Measurements from ENCODE around the gene TMEM156.
"Not testable (repeated sequence)": the region's sequence is repeated elsewhere in the genome, so short reads cannot be mapped to it uniquely, and the experiment has no call there.

The TMEM156 gene

GRCh38 chr4:38964942-38965775 is 67.0 kb downstream of the TMEM156 start:
- no peaks in the 10 kb centered on the region for H3K9me3 ChIP-seq
- no peaks in the 10 kb centered on the region for H3K36me3 ChIP-seq
- H3K27me3 ChIP-seq = no peaks in the 10 kb centered on the region
- no peak overlapping the region for H3K4me3 ChIP-seq (ENCODE audit: low read depth in 1 of 2, low read length in 1 of 2)
- TF ChIP-seq, protein P1, sequence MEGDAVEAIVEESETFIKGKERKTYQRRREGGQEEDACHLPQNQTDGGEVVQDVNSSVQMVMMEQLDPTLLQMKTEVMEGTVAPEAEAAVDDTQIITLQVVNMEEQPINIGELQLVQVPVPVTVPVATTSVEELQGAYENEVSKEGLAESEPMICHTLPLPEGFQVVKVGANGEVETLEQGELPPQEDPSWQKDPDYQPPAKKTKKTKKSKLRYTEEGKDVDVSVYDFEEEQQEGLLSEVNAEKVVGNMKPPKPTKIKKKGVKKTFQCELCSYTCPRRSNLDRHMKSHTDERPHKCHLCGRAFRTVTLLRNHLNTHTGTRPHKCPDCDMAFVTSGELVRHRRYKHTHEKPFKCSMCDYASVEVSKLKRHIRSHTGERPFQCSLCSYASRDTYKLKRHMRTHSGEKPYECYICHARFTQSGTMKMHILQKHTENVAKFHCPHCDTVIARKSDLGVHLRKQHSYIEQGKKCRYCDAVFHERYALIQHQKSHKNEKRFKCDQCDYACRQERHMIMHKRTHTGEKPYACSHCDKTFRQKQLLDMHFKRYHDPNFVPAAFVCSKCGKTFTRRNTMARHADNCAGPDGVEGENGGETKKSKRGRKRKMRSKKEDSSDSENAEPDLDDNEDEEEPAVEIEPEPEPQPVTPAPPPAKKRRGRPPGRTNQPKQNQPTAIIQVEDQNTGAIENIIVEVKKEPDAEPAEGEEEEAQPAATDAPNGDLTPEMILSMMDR (IDR thresholded peaks at IDR 0.05) = no peak
- H3K4me1 ChIP-seq (ENCODE audit: control insufficient read depth in 1 of 2, insufficient read depth in 1 of 2, low read depth in 1 of 2, low read length in 1 of 2) = no peaks in the 10 kb centered on the region
- H3K27ac ChIP-seq = no peak overlapping the region

- H3K36me3 ChIP-seq; H3K27me3 ChIP-seq; H3K4me1 ChIP-seq (ENCODE audit: control insufficient read depth in 1 of 2, insufficient read depth in 1 of 2, low read depth in 1 of 2, low read length in 1 of 2); H3K27ac ChIP-seq; H3K9me3 ChIP-seq; H3K4me3 ChIP-seq (ENCODE audit: low read depth in 1 of 2, low read length in 1 of 2): not testable (repeated sequence)
Measured at GRCh38 chr4:38959248-38959647, 73.0 kb downstream of the TMEM156 start.

DNA sequence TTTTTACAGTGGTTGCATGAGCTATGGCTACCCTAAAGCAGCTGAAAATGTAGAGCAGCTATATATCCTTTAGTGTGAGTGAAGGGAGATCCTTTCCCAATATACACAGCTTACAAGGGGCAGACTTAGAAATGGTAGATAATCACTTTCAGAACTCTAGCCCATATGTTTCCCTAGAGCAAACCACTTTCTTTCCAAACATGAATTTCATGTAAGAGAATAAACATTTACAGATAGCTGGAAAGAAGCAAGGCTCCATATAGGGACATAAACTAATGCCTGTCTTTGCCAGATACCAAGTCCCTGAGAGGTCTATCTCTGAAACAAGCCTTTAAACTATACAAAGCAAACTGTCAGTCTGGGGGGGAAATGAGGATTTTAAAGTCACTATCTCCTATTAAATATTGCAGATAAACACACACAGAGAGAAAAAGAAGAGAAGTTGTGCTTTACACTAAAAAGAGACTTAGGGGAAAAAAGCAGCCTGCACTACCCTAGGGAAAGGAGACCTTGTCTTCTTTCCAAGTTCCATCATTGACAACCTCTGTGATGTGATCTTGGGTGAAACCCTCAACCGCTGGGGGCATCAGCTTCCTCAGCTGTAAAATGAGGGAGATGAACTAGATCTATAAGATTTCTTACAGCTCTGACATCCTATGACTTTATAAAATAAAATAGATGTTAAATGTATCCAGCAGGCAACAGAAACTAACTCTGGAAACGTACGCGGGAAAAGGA is 73.6 kb downstream of the TMEM156 start:
- Histone ChIP-seq H3K36me3 (no peaks in the 10 kb centered on the region), H3K9me3 (no peaks in the 10 kb centered on the region), H3K27me3 (no peaks in the 10 kb centered on the region), H3K4me1 (ENCODE audit: control insufficient read depth in 1 of 2, insufficient read depth in 1 of 2, low read depth in 1 of 2, low read length in 1 of 2) (no peaks in the 10 kb centered on the region), H3K27ac (no peak overlapping the region), H3K4me3 (ENCODE audit: low read depth in 1 of 2, low read length in 1 of 2) (no peak overlapping the region)
- TF ChIP-seq, protein P1 (IDR thresholded peaks at IDR 0.05) = no peak

GRCh38 chr4:38957893-38958292 is 74.3 kb downstream of the TMEM156 start:
- H3K4me1 ChIP-seq (ENCODE audit: control insufficient read depth in 1 of 2, insufficient read depth in 1 of 2, low read depth in 1 of 2, low read length in 1 of 2) = no peaks in the 10 kb centered on the region
- no peak overlapping the region for H3K4me3 ChIP-seq (ENCODE audit: low read depth in 1 of 2, low read length in 1 of 2)

GRCh38 chr4:38957261-38957815 is 74.9 kb downstream of the TMEM156 start:
- Histone ChIP-seq H3K9me3 (no peaks in the 10 kb centered on the region), H3K4me3 (ENCODE audit: low read depth in 1 of 2, low read length in 1 of 2) (no peak overlapping the region), H3K27ac (no peak overlapping the region), H3K36me3 (no peaks in the 10 kb centered on the region), H3K4me1 (ENCODE audit: control insufficient read depth in 1 of 2, insufficient read depth in 1 of 2, low read depth in 1 of 2, low read length in 1 of 2) (no peaks in the 10 kb centered on the region), H3K27me3 (no peaks in the 10 kb centered on the region)
- TF ChIP-seq, protein P1 (IDR thresholded peaks at IDR 0.05) = no peak

More at GRCh38 chr4:38957893-38958292, 74.3 kb downstream of the TMEM156 start:
- H3K9me3 ChIP-seq = no peaks in the 10 kb centered on the region
- no peak overlapping the region for H3K27ac ChIP-seq
- TF ChIP-seq, protein P1 (IDR thresholded peaks at IDR 0.05) = no peak
- H3K27me3 ChIP-seq = no peaks in the 10 kb centered on the region
- H3K36me3 ChIP-seq = no peaks in the 10 kb centered on the region

DNA sequence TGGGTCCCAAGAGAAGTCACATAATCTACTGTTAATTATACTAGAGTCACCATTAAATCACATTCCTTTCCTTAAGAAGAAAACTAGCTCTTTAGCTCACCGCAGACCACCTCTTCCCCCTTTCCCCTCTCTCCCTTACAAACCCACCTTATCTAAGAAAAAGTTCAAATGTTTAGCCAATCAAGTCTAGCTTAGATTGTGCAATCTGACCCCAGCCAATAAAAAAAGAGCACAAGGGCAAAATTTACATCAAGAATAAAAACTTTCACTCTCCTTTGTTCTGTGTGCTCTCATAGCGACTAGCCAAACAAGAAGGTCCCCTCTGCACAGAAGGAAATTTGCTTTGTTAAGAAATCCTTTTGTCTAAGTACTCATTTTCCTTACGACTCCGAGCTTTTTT is 76.3 kb downstream of the TMEM156 start:
- Histone ChIP-seq H3K27me3 (no peaks in the 10 kb centered on the region), H3K27ac (no peak overlapping the region), H3K4me3 (ENCODE audit: low read depth in 1 of 2, low read length in 1 of 2) (no peak overlapping the region), H3K4me1 (ENCODE audit: control insufficient read depth in 1 of 2, insufficient read depth in 1 of 2, low read depth in 1 of 2, low read length in 1 of 2) (no peaks in the 10 kb centered on the region), H3K9me3 (no peaks in the 10 kb centered on the region), H3K36me3 (no peaks in the 10 kb centered on the region)
- TF ChIP-seq, protein P1 (IDR thresholded peaks at IDR 0.05) = no peak
